Colonic mucosa (tissue), 4 donors: ENCODE results near the gene C12orf56. TPM values are rescaled to one million over a fixed set of nuclear protein-coding genes. Genes with fewer than 3 reads are reported as not detected.

Experiments
- DNase-seq: peaks from one replicate; pipeline ENCODE4 v3.0.0-alpha.2; 2020
- H3K27ac ChIP-seq: fragments of 200-600 bp; one replicate; pipeline ENCODE4 v1.8.0; 2021
- H3K27me3 ChIP-seq: fragments of 200-600 bp; one replicate; pipeline ENCODE4 v1.8.0; 2021
- H3K36me3 ChIP-seq: fragments of 200-600 bp; one replicate; pipeline ENCODE4 v1.8.0; 2021
- H3K4me1 ChIP-seq: fragments of 200-600 bp; one replicate; pipeline ENCODE4 v1.8.0; 2021; ENCODE audit warnings: mild to moderate bottlenecking
- H3K4me3 ChIP-seq: fragments of 200-600 bp; one replicate; pipeline ENCODE4 v1.8.0; 2021
- H3K9ac ChIP-seq, 2 donors: one replicate each; pipeline ENCODE4 v1.7.0; 2013; ENCODE audit warnings: control low read depth in 2 of 2, low read depth in 2 of 2, low read length in 2 of 2
- H3K9me3 ChIP-seq: fragments of 200-600 bp; one replicate; pipeline ENCODE4 v1.8.0; 2021
- intact Hi-C: fragments of 100-400 bp; cut with DNase I; formaldehyde crosslinking; loops from one replicate; pipeline ENCODE4 v1.14.1; 2022
- total RNA-seq, 2 donors: library from RNA; stranded (reverse); fragmentation: NEBNext Ultra II Directional in 1 of 2; extraction: Animal tissue kit (Norgen Biotek cat#: 25700) in 1 of 2; gene quantifications; one replicate each; pipeline ENCODE4 v1.2.1, GENCODE V29; 2021
- TF ChIP-seq, protein P1 (sequence below): fragments of 200-600 bp; IDR thresholded peaks from one replicate; pipeline ENCODE4 v1.8.0; 2022; ENCODE audit warnings: antibody characterized with exemption, mild to moderate bottlenecking
- donor health status: healthy.
- donor health status: DM: no; HTN: no; CAD: no.
- donor health status: DM: no; HTN: no; CAD: no.

C12orf56 gene
- total RNA-seq, 2 donors from 2014 or later = 0.74 to 0.77 TPM

DNA sequence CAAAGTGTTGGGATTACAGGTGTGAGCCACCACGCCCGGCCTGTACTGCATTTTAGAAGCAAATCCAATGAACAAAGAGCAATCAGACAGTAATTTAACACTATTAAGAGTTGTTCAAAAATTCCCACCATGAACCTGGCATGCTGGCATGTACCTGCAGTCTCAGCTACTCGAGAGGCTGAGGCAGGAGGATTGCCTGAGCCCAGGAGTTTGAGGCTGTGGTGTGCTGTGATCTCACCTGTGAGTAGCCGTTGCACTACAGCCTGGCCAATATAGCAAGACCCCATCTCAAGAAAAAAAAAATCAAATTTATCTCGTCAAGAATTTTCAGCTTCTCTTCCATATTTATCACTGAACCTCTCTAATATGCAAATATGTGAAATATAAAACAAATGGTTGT lies 128.7 kb downstream of the C12orf56 start:
- Histone ChIP-seq H3K4me1 (no peaks in the 10 kb centered on the region), H3K27ac (no peak overlapping the region), H3K4me3 (no peak overlapping the region), H3K9me3 (no peaks in the 10 kb centered on the region), H3K9ac (no peak overlapping the region), H3K27me3 (no peaks in the 10 kb centered on the region), H3K36me3 (no peaks in the 10 kb centered on the region)
- DNase-seq = no peak
- TF ChIP-seq, protein P1, sequence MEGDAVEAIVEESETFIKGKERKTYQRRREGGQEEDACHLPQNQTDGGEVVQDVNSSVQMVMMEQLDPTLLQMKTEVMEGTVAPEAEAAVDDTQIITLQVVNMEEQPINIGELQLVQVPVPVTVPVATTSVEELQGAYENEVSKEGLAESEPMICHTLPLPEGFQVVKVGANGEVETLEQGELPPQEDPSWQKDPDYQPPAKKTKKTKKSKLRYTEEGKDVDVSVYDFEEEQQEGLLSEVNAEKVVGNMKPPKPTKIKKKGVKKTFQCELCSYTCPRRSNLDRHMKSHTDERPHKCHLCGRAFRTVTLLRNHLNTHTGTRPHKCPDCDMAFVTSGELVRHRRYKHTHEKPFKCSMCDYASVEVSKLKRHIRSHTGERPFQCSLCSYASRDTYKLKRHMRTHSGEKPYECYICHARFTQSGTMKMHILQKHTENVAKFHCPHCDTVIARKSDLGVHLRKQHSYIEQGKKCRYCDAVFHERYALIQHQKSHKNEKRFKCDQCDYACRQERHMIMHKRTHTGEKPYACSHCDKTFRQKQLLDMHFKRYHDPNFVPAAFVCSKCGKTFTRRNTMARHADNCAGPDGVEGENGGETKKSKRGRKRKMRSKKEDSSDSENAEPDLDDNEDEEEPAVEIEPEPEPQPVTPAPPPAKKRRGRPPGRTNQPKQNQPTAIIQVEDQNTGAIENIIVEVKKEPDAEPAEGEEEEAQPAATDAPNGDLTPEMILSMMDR = no peak
- intact Hi-C loops = no loop called here

DNA sequence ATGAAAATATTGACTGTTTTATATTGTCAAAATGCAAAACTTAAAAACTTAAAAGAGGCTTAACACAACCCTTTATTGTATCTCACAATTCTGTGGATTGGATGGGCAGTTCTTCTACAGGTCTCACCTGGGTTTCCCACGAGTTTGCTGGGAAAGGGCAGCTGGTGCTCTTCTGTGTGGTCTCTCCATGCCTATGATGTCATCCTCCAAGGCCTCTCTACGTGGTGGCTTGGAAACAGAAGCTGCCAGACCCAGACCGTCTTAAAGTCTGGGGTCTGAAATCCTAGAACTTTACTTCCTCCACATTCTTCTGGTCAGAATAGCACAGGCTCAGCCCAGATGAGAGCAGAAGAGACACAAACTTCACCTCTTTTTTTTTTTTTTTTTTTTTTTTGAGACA lies 132.0 kb downstream of the C12orf56 start:
- no peak overlapping the region for H3K27ac ChIP-seq
- TF ChIP-seq, protein P1 = no peak
- intact Hi-C loops = no loop called here
- H3K36me3 ChIP-seq = no peaks in the 10 kb centered on the region
- no peaks in the 10 kb centered on the region for H3K9me3 ChIP-seq
- H3K4me1 ChIP-seq = no peaks in the 10 kb centered on the region
- no peak overlapping the region for H3K4me3 ChIP-seq
- H3K9ac ChIP-seq = no peak overlapping the region
- H3K27me3 ChIP-seq = no peaks in the 10 kb centered on the region
- no peak for DNase-seq

DNA sequence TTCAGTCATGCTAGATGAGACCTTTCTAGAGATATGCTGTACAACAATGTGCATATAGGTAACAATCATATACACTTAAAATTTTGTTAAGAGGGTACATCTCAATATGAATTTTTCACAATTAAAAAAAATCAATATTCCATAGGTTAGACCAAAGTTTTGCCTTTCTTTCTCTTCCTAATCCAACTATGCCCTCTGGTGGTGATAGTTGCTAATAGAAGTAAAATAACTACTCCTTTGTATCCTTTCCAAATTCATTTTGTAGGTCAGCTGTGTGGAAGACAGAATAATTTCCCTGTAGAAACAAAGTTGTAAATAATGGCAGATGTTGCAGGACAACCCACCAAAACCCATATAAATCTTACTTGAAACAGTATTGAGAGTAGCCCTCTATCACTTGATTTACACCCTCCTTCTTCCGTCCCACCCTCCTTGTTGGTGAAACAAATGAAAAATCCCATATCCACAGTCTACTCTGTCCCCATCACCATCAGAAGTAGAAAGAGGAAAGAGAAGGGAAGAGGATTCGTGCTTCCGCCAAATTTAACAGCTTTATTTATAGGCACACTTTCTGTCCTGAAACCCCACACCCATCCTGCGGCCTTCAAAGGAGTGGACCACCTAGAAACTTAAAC lies 134.3 kb downstream of the C12orf56 start:
- TF ChIP-seq, protein P1 = peak; percentile 61
- Histone ChIP-seq H3K9ac (no peak overlapping the region), H3K27ac (no peak overlapping the region), H3K27me3 (no peaks in the 10 kb centered on the region), H3K9me3 (no peaks in the 10 kb centered on the region), H3K36me3 (no peaks in the 10 kb centered on the region), H3K4me3 (no peak overlapping the region), H3K4me1 (no peaks in the 10 kb centered on the region)
- intact Hi-C loops = loop anchor here (1.0 kb wide), 1 partner anchor 417 kb away; no protein-coding TSS in a partner anchor
- DNase-seq = no peak

DNA sequence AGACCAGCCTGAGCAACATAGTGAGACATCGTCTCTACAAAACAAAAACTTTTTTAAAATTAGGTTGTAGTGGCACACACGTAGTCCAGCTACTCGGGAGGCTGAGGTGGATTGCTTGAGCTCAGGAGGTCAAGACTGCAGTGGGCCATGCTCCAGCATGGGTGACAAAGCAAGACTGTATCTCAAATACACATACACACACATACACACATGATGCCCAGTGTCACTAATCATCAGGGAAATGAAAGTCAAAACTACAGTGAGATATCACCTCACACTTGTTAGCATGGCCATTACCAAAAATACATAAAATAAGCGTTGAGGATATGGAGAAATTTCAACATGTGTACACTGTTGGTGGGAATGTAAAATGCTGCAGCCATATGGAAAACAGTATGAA lies 135.3 kb downstream of the C12orf56 start:
- Histone ChIP-seq H3K4me1 (no peaks in the 10 kb centered on the region), H3K27ac (no peak overlapping the region), H3K4me3 (no peak overlapping the region), H3K36me3 (no peaks in the 10 kb centered on the region), H3K9ac (no peak overlapping the region), H3K9me3 (no peaks in the 10 kb centered on the region), H3K27me3 (no peaks in the 10 kb centered on the region)
- DNase-seq = no peak
- TF ChIP-seq, protein P1 = no peak
- intact Hi-C loops = no loop called here

DNA sequence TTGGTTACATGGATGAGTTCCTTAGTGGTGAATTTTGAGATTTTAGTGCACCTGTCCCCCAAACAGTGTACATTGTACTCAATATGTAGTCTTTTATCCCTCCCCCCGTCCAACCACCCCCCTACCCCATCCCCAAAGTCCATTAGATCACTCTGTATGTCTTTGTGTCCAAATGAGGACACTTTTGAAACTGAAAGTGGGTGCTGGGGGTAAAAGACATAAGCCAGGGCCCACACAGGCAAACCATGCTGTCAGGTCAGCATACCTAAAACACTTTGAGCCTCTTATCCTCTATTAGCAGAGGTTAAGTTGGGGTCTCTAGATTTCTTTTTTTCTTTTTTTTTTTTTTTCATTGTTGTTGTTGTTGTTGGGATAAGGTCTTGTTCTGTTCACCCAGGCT lies 137.2 kb downstream of the C12orf56 start:
- TF ChIP-seq, protein P1 = no peak
- H3K36me3 ChIP-seq = no peaks in the 10 kb centered on the region
- no peak overlapping the region for H3K27ac ChIP-seq
- H3K4me3 ChIP-seq = no peak overlapping the region
- H3K9me3 ChIP-seq = no peaks in the 10 kb centered on the region
- H3K27me3 ChIP-seq = no peaks in the 10 kb centered on the region
- no peaks in the 10 kb centered on the region for H3K4me1 ChIP-seq
- DNase-seq = no peak
- no peak overlapping the region for H3K9ac ChIP-seq
- intact Hi-C loops = no loop called here
